GM18951 (cell line): ENCODE measurements around the gene DHX35.
"Not testable (repeated sequence)": the region's sequence is repeated elsewhere in the genome, so short reads cannot be mapped to it uniquely, and the experiment has no call there.

Source experiments
- POLR2A ChIP-seq: IDR thresholded peaks from 4 replicates; pipeline ENCODE4 v1.6.1; 2011; ENCODE audit warnings: mild to moderate bottlenecking; ENCODE audit not compliant: insufficient read length, insufficient read depth; ENCODE audit errors: extremely low read depth
- in situ Hi-C: fragments of 300-500 bp; cut with MboI; formaldehyde crosslinking; loops from one replicate; pipeline ENCODE4 v1.12.0; 2022; ENCODE audit warnings: low sequenced_read_pairs, mixed read lengths, inconsistent platforms; ENCODE audit not compliant: unreplicated experiment

The DHX35 gene

DNA sequence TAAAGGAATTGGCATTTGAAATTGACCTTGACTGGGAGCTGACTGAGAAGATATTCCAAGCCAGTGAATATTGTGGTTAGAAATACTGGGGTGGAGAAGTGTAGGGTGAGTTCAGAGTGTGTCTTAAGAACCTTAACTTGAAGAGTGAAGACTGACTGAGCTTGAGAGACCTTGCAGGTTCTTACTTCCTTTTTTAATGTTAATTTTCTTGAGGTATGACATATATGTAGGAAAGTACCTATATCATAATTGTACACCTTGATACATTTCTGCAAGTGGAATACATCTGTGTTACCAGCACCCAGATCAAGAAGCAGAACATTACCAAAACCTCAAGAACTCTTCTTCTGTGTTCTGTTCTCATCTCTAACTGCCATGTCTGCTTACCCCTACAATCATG, 11.0 kb downstream of the DHX35 start:
- TF ChIP-seq POLR2A: no peak
- in situ Hi-C loops: no loop called here

GRCh38 chr20:38973645-38974044, 11.5 kb downstream of the DHX35 start:
- no peak for TF ChIP-seq POLR2A
- in situ Hi-C loops: no loop called here

- no peak for TF ChIP-seq POLR2A
- in situ Hi-C loops: no loop called here
Measured at GRCh38 chr20:38975539-38976120, 13.5 kb downstream of the DHX35 start.

DNA sequence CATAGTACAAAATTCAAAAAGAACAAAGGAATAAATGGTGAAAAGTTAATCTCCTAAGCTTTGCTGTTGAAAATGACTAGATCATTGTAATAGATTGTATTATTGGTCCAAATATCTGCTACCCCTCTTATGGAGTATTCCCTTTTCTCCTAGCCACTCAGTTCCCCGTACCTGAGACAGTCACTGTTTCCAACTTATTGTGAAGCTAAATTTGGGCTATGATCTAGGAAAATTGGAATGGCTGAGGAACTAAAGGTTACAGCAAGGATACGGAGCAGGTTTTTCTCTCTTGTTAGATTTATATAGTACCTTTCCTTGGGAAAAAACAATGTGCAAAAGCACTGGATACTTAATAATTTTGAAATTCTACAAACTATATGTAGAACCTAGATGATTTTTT, 17.3 kb downstream of the DHX35 start:
- in situ Hi-C loops: no loop called here
- no peak for TF ChIP-seq POLR2A

DNA sequence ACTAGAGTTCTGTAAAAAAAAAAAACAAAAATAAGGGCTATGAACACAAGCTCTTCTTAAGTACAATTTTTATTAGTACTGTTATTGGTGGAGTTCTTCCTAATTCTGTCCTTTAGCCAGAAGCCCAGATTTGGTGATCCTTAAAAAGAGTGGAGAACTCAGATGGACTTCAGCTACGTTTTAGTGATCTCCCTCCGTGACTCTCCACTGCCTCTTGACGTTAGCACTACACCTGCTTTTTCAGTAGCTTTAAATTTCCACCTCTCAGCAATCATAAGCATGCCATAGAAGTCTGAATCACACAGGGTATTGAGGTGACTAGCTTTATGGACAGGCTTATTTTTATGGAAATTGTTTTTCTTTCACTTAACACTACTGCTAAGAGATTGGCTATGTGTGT, 17.7 kb downstream of the DHX35 start:
- in situ Hi-C loops: no loop called here
- no peak for TF ChIP-seq POLR2A

GRCh38 chr20:38982291-38982690, 20.1 kb downstream of the DHX35 start:
- in situ Hi-C loops: no loop called here
- no peak for TF ChIP-seq POLR2A

- in situ Hi-C loops: no loop called here
- no peak for TF ChIP-seq POLR2A
Measured at GRCh38 chr20:38985060-38985459, 22.9 kb downstream of the DHX35 start.

GRCh38 chr20:38985603-38986170, 23.5 kb downstream of the DHX35 start:
- in situ Hi-C loops: no loop called here
- no peak for TF ChIP-seq POLR2A

DNA sequence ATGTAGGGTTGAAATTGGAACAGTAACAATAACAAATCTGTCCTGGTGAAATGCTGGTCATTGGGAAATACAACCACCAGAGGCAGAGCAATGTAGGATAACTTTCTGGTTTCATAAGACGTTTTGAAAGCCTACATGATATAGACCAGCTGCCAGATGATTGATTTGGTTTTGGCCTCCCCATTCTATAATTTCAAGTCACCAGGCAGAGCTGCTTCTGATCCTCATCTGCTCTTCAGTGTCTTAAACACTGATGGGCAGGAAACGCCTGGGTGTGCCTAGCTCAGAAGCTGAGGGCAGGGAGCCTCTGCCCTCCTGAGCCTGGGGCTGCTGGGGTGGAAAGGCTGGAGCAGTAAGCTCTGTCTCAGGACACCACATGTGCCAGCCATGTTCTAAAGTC, 24.5 kb downstream of the DHX35 start:
- in situ Hi-C loops: no loop called here
- no peak for TF ChIP-seq POLR2A

DNA sequence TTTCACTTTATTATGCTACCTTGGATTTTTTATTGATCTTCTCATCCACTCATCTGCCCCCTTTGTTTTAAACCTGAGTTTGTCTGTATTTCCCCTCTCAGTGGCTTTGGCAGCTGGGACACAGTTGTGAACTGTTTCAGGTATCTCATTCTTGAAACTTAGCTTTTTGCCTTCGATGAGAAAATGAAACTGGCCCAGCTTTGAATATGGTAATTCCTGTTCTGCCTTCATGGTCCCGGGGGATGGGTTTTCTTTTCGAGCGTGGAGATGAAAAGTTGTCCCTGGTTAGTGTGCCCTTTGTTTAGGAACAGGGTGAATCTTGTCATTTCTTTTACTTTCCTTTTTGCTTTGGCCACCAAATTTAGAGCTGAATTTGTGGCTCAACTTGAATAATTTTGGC, 25.6 kb downstream of the DHX35 start:
- TF ChIP-seq POLR2A: no peak
- in situ Hi-C loops: no loop called here

GRCh38 chr20:38990728-38991127, 28.6 kb downstream of the DHX35 start:
- no peak for TF ChIP-seq POLR2A
- in situ Hi-C loops: no loop called here

DNA sequence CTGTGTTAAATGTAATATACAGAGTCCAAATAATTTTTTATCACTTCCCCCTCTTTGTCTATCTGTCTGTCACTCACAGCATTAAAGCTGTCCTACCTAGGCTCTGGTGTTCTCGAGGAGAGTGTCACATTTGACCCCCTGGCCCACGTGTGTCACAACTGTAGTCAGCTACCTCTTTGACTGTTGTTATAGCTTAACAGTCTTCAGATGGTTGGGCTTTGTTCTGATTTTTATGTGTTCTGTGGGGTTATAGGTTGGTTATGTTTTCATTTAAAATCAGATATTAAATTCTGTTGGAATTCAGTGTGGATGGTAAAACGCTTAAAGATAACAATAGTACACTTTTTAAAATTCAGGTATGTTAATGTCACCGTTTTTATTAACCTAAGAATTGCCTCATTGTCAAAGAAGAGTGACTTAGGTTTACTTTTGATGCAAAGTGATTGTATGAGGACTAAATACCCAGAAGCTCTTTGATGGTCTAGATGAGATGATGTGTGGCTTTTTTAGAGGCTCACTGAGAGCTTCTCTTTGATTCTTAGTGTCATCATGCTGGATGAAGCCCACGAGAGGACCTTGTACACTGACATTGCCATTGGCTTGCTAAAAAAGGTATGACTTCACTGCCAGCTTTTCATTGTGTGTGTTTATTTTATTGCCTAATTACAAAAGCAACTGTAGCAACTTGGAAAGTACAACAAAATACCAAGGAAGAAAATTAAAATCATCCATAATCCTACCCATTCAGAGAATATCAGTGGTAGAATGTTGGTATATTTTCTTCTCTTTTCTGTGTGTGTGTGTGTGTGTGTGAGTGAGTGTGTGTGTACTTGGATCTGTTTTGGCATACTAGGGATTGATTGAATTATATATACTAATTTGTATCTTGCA, 29.9 kb downstream of the DHX35 start:
- in situ Hi-C loops: no loop called here

GRCh38 chr20:38995536-38996044, 33.4 kb downstream of the DHX35 start:
- no peak for TF ChIP-seq POLR2A
- in situ Hi-C loops: no loop called here

More for the DNA sequence above, 29.9 kb downstream of the DHX35 start:
- no peak for TF ChIP-seq POLR2A

GRCh38 chr20:38996866-38997265, 34.7 kb downstream of the DHX35 start:
- in situ Hi-C loops: not testable (repeated sequence)
